Activated CD4-positive, alpha-beta T cell treated with anti-CD3 and anti-CD28 coated beads, Interleukin-2, amount 10 ng/mL, durations not matched to agents 24 days and 14 days (primary cell): ENCODE data around the gene GPATCH8. TPM values are rescaled to one million over a fixed set of nuclear protein-coding genes. Genes with fewer than 3 reads are reported as not detected.
"Not testable (repeated sequence)": the region's sequence is repeated elsewhere in the genome, so short reads cannot be mapped to it uniquely, and the experiment has no call there.

Experiments used
- DNase-seq: peaks from one replicate; pipeline ENCODE4 v3.0.0; 2022
- H3K27ac Mint-ChIP-seq: one replicate; pipeline ENCODE4 v1.8.0; 2022; ENCODE audit warnings: mild to moderate bottlenecking, mixed read lengths
- H3K27me3 Mint-ChIP-seq: one replicate; pipeline ENCODE4 v1.8.0; 2022; ENCODE audit warnings: mixed read lengths
- H3K36me3 Mint-ChIP-seq: one replicate; pipeline ENCODE4 v1.8.0; 2022; ENCODE audit warnings: low read depth, mild to moderate bottlenecking, mixed read lengths
- H3K4me1 Mint-ChIP-seq: one replicate; pipeline ENCODE4 v1.8.0; 2021; ENCODE audit warnings: mixed read lengths
- H3K4me3 Mint-ChIP-seq: one replicate; pipeline ENCODE4 v1.8.0; 2022; ENCODE audit warnings: mild to moderate bottlenecking, moderate library complexity, mixed read lengths
- H3K9me3 Mint-ChIP-seq: one replicate; pipeline ENCODE4 v1.8.0; 2021; ENCODE audit warnings: mixed read lengths
- intact Hi-C: fragments of 100-400 bp; cut with micrococcal nuclease; formaldehyde crosslinking; loops from one replicate; pipeline ENCODE4 v1.15.1; 2023
- total RNA-seq: library from RNA; stranded (reverse); gene quantifications from 2 replicates; pipeline ENCODE4 v1.2.3, GENCODE V29; 2022

GPATCH8 gene
- total RNA-seq, 1 donor from 2014 or later, result 46.4 TPM

DNA sequence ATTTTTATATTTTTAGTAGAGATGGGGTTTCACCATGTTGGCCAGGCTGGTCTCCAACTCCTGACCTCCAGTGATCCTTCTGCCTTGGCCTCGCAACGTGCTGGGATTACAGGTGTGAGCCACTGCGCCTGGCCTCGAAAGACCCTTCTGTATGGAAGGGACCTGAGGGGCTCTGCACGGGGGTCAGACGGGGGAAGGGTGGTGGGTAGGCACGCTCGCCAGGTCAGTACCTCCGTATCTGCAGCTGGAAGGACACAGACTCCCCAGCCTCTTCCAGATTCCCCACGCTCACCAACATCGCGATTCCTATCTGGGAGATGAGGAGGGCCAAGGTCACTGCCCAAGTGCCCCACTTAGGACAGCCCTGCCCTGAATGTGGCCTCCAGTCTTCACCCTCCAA is 126.4 kb downstream of the GPATCH8 start:
- Mint-ChIP-seq H3K27me3 (peaks cover 6% of the 10 kb centered on the region), H3K27ac (no peak overlapping the region), H3K9me3 (no peaks in the 10 kb centered on the region), H3K4me3 (no peak overlapping the region), H3K4me1 (no peaks in the 10 kb centered on the region), H3K36me3 (no peaks in the 10 kb centered on the region)
- intact Hi-C loops, result no loop called here
- no peak for DNase-seq

- Mint-ChIP-seq H3K27me3 (peaks cover 6% of the 10 kb centered on the region), H3K9me3 (no peaks in the 10 kb centered on the region), H3K4me1 (no peaks in the 10 kb centered on the region), H3K36me3 (no peaks in the 10 kb centered on the region), H3K4me3 (no peak overlapping the region), H3K27ac (no peak overlapping the region)
- DNase-seq, result peak; percentile 69
- intact Hi-C loops, result no loop called here
Measured at GRCh38 chr17:44376124-44376523, 127.1 kb downstream of the GPATCH8 start.

- H3K4me3 Mint-ChIP-seq, result no peak overlapping the region
- H3K27ac Mint-ChIP-seq, result no peak overlapping the region
- H3K9me3 Mint-ChIP-seq, result no peaks in the 10 kb centered on the region
- peaks cover 8% of the 10 kb centered on the region for H3K27me3 Mint-ChIP-seq
- intact Hi-C loops, result no loop called here
- no peaks in the 10 kb centered on the region for H3K4me1 Mint-ChIP-seq
- no peak for DNase-seq
- H3K36me3 Mint-ChIP-seq, result no peaks in the 10 kb centered on the region
Measured at GRCh38 chr17:44375196-44376017, 127.8 kb downstream of the GPATCH8 start.

DNA sequence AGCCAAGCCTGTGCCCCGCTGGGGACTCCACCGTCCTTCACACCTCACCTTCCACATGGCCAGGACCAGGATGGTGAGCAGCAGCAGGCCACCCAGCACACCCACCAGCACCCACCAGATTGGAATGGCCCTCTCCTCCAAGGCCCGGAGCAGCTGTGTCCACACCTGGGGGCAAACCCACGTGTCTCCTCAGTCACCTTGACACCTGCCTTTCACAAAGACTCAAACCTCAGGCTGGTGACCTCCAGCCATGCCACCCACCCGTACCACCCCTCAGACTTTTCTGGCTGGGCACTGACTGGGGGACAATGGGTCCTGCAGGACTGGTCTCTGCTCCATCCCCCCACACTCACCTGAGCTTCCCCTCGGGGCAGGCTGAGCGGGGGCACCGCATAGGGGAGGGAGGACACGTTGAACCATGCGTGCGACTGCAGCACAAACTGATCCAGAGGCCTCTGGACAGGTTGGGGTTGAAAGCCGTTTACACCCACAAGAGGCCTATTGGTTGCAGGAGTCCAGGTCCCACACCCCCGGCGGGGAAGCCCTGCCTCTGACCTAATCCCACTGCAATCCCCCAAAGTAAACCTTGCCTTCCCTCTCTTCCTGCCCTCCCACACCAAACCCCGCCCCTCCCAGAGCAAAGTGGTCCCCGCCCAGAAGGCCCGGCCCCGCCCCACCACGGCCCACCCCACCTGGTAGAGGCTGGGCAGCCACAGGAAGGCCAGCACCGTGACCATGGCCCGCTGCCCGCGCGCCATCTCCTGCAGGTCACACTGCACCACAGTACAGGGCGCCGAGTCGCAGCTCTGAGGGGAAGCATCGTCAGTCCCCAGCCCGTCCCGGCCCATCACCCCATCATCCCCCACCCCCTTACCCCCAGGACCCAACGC is 128.7 kb downstream of the GPATCH8 start:
- Mint-ChIP-seq H3K27me3 (peaks cover 11% of the 10 kb centered on the region), H3K4me1 (peaks cover 2% of the 10 kb centered on the region), H3K36me3 (no peaks in the 10 kb centered on the region), H3K27ac (no peak overlapping the region), H3K9me3 (no peaks in the 10 kb centered on the region), H3K4me3 (no peak overlapping the region)
- intact Hi-C loops, result no loop called here
- DNase-seq, result no peak

DNA sequence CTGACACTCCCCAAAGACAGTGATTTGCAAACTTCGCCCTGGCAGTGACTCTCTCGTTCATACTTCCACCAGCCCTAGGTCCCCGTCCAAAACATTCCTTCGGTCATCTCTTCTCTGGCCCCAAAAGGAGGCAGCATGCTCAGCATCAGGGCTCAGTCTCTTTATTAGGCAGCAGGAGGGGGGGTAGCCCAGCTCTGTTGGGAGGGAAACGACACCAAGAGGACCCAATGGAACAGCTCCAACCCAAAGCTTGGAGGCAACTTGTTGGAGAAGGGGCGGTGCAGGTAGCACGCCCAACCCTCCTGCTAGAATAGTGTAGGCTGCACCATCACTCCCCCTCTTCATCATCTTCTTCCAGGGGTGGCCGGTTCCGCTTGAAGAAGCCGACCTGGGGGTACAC is 131.2 kb downstream of the GPATCH8 start:
- H3K27me3 Mint-ChIP-seq, result peaks cover 18% of the 10 kb centered on the region
- no peak for DNase-seq
- no peaks in the 10 kb centered on the region for H3K36me3 Mint-ChIP-seq
- intact Hi-C loops, result no loop called here
- no peak overlapping the region for H3K4me3 Mint-ChIP-seq
- H3K9me3 Mint-ChIP-seq, result no peaks in the 10 kb centered on the region
- H3K4me1 Mint-ChIP-seq, result peaks cover 2% of the 10 kb centered on the region
- H3K27ac Mint-ChIP-seq, result no peak overlapping the region

GRCh38 chr17:44369414-44370023 is 133.7 kb downstream of the GPATCH8 start:
- H3K4me1 Mint-ChIP-seq, H3K9me3 Mint-ChIP-seq, H3K27ac Mint-ChIP-seq, intact Hi-C loops, H3K36me3 Mint-ChIP-seq: not testable (repeated sequence)
- Mint-ChIP-seq H3K27me3 (peaks cover 40% of the 10 kb centered on the region), H3K4me3 (peak overlapping the region; percentile 30)
- peak; percentile 69 for DNase-seq

- DNase-seq, H3K27ac Mint-ChIP-seq, H3K9me3 Mint-ChIP-seq, H3K4me3 Mint-ChIP-seq, H3K36me3 Mint-ChIP-seq, H3K4me1 Mint-ChIP-seq, intact Hi-C loops: not testable (repeated sequence)
- peaks cover 40% of the 10 kb centered on the region for H3K27me3 Mint-ChIP-seq
Measured at GRCh38 chr17:44368391-44369243, 134.6 kb downstream of the GPATCH8 start.

GRCh38 chr17:44367231-44367979 is 135.8 kb downstream of the GPATCH8 start:
- Mint-ChIP-seq H3K4me3 (no peak overlapping the region), H3K27me3 (peaks cover 43% of the 10 kb centered on the region), H3K36me3 (no peaks in the 10 kb centered on the region), H3K4me1 (peaks cover 2% of the 10 kb centered on the region), H3K27ac (no peak overlapping the region), H3K9me3 (no peaks in the 10 kb centered on the region)
- no peak for DNase-seq
- intact Hi-C loops, result no loop called here

DNA sequence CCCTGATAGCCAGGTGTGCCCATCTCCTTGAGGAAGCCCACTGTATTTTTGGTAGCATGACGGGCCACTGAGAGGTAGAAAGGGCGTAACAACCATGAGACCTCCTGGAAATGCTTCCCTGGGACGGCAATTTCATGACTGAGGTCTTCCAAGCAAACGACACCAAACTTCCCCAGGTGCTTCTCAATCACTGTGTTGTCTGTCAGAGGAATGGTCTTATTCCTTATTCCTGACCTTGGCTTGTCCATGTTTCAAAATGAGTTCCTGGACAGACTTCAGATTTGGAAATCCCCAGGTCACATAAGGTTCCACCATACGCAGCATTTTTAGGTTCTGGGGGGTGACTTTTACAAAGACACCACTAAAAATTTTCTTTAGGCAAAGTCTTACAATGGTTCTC is 138.2 kb downstream of the GPATCH8 start:
- DNase-seq, H3K27ac Mint-ChIP-seq, H3K4me3 Mint-ChIP-seq, H3K4me1 Mint-ChIP-seq, intact Hi-C loops, H3K36me3 Mint-ChIP-seq, H3K9me3 Mint-ChIP-seq: not testable (repeated sequence)
- H3K27me3 Mint-ChIP-seq, result peaks cover 48% of the 10 kb centered on the region

DNA sequence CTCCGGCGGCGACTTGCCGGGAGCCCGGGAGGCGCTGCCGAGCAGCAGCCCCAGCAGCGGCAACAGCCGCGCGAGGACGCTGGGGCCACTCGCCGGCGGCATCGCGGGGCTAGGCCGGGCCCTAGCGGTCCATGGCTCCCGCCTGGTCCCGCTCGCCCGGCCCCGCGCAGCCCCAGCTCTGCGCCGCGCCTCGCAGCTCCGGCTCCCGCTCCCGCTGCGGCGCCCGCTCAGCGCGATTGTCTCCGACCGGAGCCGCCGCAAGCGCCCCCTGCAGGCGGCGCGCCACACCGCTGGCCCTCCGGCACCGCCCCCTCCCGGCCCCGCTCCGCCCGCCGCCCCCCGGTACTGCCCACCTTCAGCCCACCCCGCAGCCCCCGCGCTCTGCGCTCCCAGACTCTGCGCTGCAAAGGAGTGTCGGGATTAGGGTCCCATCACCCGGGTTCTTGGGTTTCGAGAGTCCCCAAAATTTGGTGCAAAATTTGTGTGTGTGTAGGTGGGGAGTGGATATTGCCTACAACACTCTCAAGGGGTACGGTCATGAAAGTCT is 139.5 kb downstream of the GPATCH8 start, which contains the start of gene FAM171A2:
TSS of gene FAM171A2 (minus strand) at position 241 of the 547 bp plus-strand sequence. CDS start at position 102, 139 bp downstream.
- H3K27me3 Mint-ChIP-seq, result peaks cover 50% of the 10 kb centered on the region
- DNase-seq, result peak; percentile 92
- intact Hi-C loops, result loop anchor here (1.0 kb wide), 1 partner anchor 22 kb away; no protein-coding TSS in a partner anchor
- peak within 1 kb of the TSS; percentile 80 for H3K4me3 Mint-ChIP-seq
- no peaks in the 10 kb centered on the region for H3K4me1 Mint-ChIP-seq
- H3K9me3 Mint-ChIP-seq, result no peaks in the 10 kb centered on the region
- H3K36me3 Mint-ChIP-seq, result no peaks in the 10 kb centered on the region
- H3K27ac Mint-ChIP-seq, result no peak within 1 kb of the TSS

DNA sequence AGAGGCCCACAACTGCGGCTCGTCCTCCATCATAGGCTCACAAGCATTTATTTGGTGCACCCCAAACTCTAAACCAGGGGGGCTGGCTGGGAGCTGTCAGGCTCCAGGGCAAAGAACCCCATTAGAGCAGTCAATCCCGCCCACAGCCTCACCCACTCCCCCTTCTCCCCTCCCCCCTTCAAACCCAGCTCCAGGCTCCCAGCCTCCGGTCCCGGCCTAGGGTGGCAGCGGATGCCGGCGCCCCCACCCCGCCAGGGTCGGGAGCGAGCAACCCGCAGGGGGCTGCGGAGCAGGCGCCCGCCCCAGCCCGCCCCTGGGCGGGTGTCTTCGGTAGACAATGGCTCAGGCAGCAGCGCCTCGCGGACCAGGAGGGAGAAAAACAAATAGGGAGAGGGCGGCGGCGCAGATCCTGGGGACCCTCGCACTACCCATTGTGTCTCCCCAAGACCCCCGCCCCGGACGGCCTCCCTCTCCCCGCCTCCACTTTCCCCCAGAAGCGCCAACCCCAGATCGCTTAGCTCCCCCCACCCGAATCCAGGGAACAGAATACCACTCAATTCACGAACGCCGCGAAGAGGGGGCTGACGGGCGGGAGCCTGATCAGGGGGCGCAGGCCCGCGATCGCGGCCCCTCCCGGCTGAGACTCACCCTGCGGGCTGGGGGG is 140.1 kb downstream of the GPATCH8 start:
- H3K27me3 Mint-ChIP-seq, result peaks cover 50% of the 10 kb centered on the region
- H3K27ac Mint-ChIP-seq, result no peak overlapping the region
- no peaks in the 10 kb centered on the region for H3K36me3 Mint-ChIP-seq
- H3K4me1 Mint-ChIP-seq, result no peaks in the 10 kb centered on the region
- H3K9me3 Mint-ChIP-seq, result no peaks in the 10 kb centered on the region
- peak; percentile 75 for DNase-seq
- H3K4me3 Mint-ChIP-seq, result peak overlapping the region; percentile 80
- intact Hi-C loops, result loop anchor here (1.0 kb wide), 1 partner anchor 22 kb away; no protein-coding TSS in a partner anchor

DNA sequence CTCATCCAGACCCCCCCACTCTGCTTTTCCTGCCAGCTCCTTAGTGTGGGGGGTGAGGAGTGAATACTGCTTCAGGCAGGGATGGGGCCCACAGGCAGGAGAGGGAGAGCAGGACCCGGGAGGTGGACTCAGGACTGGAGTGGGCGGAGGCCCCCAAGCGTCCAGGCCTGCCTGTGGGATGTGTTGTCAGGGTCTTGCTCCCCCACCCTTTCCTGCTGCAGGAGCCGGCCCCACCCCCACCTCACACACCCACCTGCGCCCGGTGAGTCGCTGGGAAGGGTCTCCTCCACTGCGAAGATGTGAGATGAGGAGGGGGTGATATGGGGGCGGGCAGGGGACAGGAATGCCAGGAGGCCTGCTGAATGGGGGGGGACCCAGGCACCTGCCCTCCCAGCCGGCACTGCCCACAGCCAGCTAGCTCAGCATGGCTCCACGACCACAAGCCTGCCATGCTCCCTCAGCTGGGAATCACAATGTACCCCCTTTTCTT is 140.7 kb downstream of the GPATCH8 start:
- Mint-ChIP-seq H3K27me3 (peaks cover 48% of the 10 kb centered on the region), H3K4me3 (no peak overlapping the region), H3K4me1 (no peaks in the 10 kb centered on the region), H3K9me3 (no peaks in the 10 kb centered on the region), H3K27ac (no peak overlapping the region), H3K36me3 (no peaks in the 10 kb centered on the region)
- DNase-seq, result no peak
- intact Hi-C loops, result no loop called here
